K562 (cell line): ENCODE data around the gene DAPK2. TPM values are rescaled to one million over a fixed set of nuclear protein-coding genes. Genes with fewer than 3 reads are reported as not detected.

ENCODE experiments used
- CREB1 ChIP-seq, 2 experiments: sonication (generic) in 1 of 2; formaldehyde crosslinking in 1 of 2; IDR thresholded peaks; 2 replicates each; pipeline versions ENCODE4 v1.6.1 to v1.8.0; 2012 to 2022; ENCODE audit warnings: inconsistent platforms in 1 of 2, mild to moderate bottlenecking in 1 of 2, missing genetic modification reagents in 1 of 2, moderate library complexity in 1 of 2
- FOXJ2 ChIP-seq: fragments of 200-800 bp; sonication (Bioruptor generic); IDR thresholded peaks from 2 replicates; pipeline ENCODE4 v1.6.1; 2016; ENCODE audit warnings: missing genetic modification characterization, missing compliant biosample characterization
- HBP1 ChIP-seq: fragments of 450-650 bp; formaldehyde crosslinking; IDR thresholded peaks from 2 replicates; pipeline ENCODE4 v1.4.0; 2022; ENCODE audit warnings: missing genetic modification characterization
- IRF9 ChIP-seq: fragments of 450-650 bp; IDR thresholded peaks from 2 replicates; pipeline ENCODE4 v1.6.1; 2016; ENCODE audit warnings: missing biosample characterization, missing genetic modification characterization
- NR2C2 ChIP-seq, 2 experiments: fragments of 200-800 bp in 1 of 2; sonication (Bioruptor generic) in 1 of 2; sonication (generic) in 1 of 2; formaldehyde crosslinking in 1 of 2; IDR thresholded peaks; 2 replicates each; pipeline versions ENCODE4 v1.6.1 to v1.8.0; 2016 to 2022; ENCODE audit warnings: mild to moderate bottlenecking in 1 of 2, missing compliant biosample characterization in 1 of 2, missing genetic modification characterization in 1 of 2, missing genetic modification reagents in 1 of 2
- PHB ChIP-seq: fragments of 250-450 bp; sonication (Bioruptor Pico); IDR thresholded peaks from 2 replicates; pipeline ENCODE4 v1.5.0; 2021
- PHF21A ChIP-seq: fragments of 450-650 bp; IDR thresholded peaks from 2 replicates; pipeline ENCODE4 v1.6.1; 2017; ENCODE audit warnings: low read depth, borderline replicate concordance
- POLR2H ChIP-seq: IDR thresholded peaks from 2 replicates; pipeline ENCODE4 v1.6.1; 2016; ENCODE audit warnings: missing genetic modification characterization, low read depth, mild to moderate bottlenecking, control low read depth, missing compliant biosample characterization, moderate library complexity
- PPARD ChIP-seq: fragments of 250-450 bp; sonication (Bioruptor Pico); IDR thresholded peaks from 2 replicates; pipeline ENCODE4 v1.8.0; 2022; ENCODE audit warnings: inconsistent platforms, mild to moderate bottlenecking, moderate library complexity
- RBM15 ChIP-seq: fragments of 200-400 bp; formaldehyde crosslinking; IDR thresholded peaks from 2 replicates; pipeline ENCODE4 v1.6.1; 2018; ENCODE audit warnings: mild to moderate bottlenecking, low read length, moderate library complexity; ENCODE audit not compliant: insufficient read depth
- STAG1 ChIP-seq: sonication (generic); formaldehyde crosslinking; IDR thresholded peaks from 2 replicates; pipeline ENCODE4 v1.5.0; 2020; ENCODE audit warnings: missing genetic modification reagents, borderline replicate concordance
- SUPT5H ChIP-seq: fragments of 450-650 bp; IDR thresholded peaks from 2 replicates; pipeline ENCODE4 v1.6.1; 2016
- ZBTB9 ChIP-seq: fragments of 450-650 bp; formaldehyde crosslinking; IDR thresholded peaks from 2 replicates; pipeline ENCODE4 v1.4.0; 2020; ENCODE audit warnings: mild to moderate bottlenecking, moderate library complexity
- ZNF263 ChIP-seq: sonication (generic); formaldehyde crosslinking; IDR thresholded peaks from 2 replicates; pipeline ENCODE4 v1.8.0; 2022; ENCODE audit warnings: mild to moderate bottlenecking, missing genetic modification reagents, borderline replicate concordance
- ZNF318 ChIP-seq, 2 experiments: fragments of 450-650 bp; IDR thresholded peaks; 2 replicates each; pipeline ENCODE4 v1.6.1; 2016; ENCODE audit warnings: mild to moderate bottlenecking in 2 of 2, borderline replicate concordance in 1 of 2, low read depth in 1 of 2, moderate library complexity in 1 of 2
- ZNF778 ChIP-seq: fragments of 450-650 bp; formaldehyde crosslinking; IDR thresholded peaks from 2 replicates; pipeline ENCODE4 v1.4.0; 2020; ENCODE audit warnings: mild to moderate bottlenecking, moderate library complexity
- polyA plus RNA-seq, 8 experiments: library from polyadenylated mRNA; depleted of rRNA in 4 of 8; stranded (reverse) in 5 of 8; unstranded in 3 of 8; fragments of >200 nt; fragmentation: Nextera tagmentation in 2 of 8; fragmentation: Illumina TruSeq in 1 of 8; extraction: Ambion mirVana in 2 of 8; extraction: Trizol in 1 of 8; gene quantifications; 2 replicates each; pipeline versions ENCODE4 v1.2.1 to v1.2.3, GENCODE V29; 2011 to 2014; ENCODE audit warnings: inconsistent platforms in 1 of 8, missing spikeins in 1 of 8
- total RNA-seq, 7 experiments: library from RNA; depleted of rRNA in 6 of 7; stranded (reverse); fragments of >200 nt in 6 of 7; fragmentation: Illumina TruSeq in 2 of 7; extraction: Trizol in 2 of 7; gene quantifications; 2 replicates each; pipeline versions ENCODE4 v1.2.1 to v1.2.3, GENCODE V29; 2011 to 2021; ENCODE audit warnings: low replicate concordance in 1 of 7

The DAPK2 gene
- total and polyA plus RNA-seq, 9 of the 15 experiments (the other 6 are each of a cell fraction or from before 2014, with no cell fraction given) = 0.14 to 5.2 (median 2.2) TPM

GRCh38 chr15:63895787-63896218 lies 150.5 kb downstream of the DAPK2 start (continued):
- TF ChIP-seq ZNF263 (CRISPR knock-in tag) (0 out of 2 replicates have a peak, but pooled peaks have one; percentile 12), STAG1 (CRISPR knock-in tag) (no peak), ZNF318 (IDR thresholded peaks at IDR 0.05; ENCODE audit: borderline replicate concordance in 1 of 2, low read depth in 1 of 2) (no peak), PPARD (CRISPR knock-in tag) (no peak), ZBTB9 (no peak), PHF21A (no peak), CREB1 (IDR thresholded peaks at IDR 0.05) (no peak), CREB1 (CRISPR knock-in tag; IDR thresholded peaks at IDR 0.05) (no peak), HBP1 (0 out of 2 replicates have a peak, but pooled peaks have one; percentile 56), NR2C2 (CRISPR knock-in tag; IDR thresholded peaks at IDR 0.05) (no peak), NR2C2 (tag; IDR thresholded peaks at IDR 0.05) (no peak), SUPT5H (no peak), IRF9 (tag) (no peak), POLR2H (tag) (no peak), FOXJ2 (tag) (no peak), ZNF778 (CRISPR knock-in tag) (no peak), RBM15 (no peak), PHB (no peak)
